GM23248 (cell line): ENCODE data around the gene THSD4.

Experiments used
- EZH2 ChIP-seq: fragments of 200-600 bp; sonication (generic); IDR thresholded peaks from 2 replicates; pipeline ENCODE4 v1.6.1; 2018; ENCODE audit warnings: antibody characterized with exemption, mild to moderate bottlenecking; ENCODE audit not compliant: insufficient read depth, poor library complexity, severe bottlenecking
- EZH2phosphoT487 ChIP-seq: fragments of 200-600 bp; sonication (generic); IDR thresholded peaks from 2 replicates; pipeline ENCODE4 v1.6.1; 2018; ENCODE audit warnings: antibody characterized with exemption, moderate library complexity, mild to moderate bottlenecking, low read depth; ENCODE audit not compliant: insufficient read depth

GRCh38 chr15:71091601-71092000 lies 23.7 kb upstream of the THSD4 start:
- TF ChIP-seq EZH2phosphoT487 (no peak), EZH2 (no peak)
